ENCODE results near the gene PRTN3.
A peak's percentile ranks its signal among the peaks of the same experiment; 100 is the strongest.
"Not testable (repeated sequence)": the region's sequence is repeated elsewhere in the genome, so short reads cannot be mapped to it uniquely, and the experiment has no call there.

The PRTN3 gene

DNA sequence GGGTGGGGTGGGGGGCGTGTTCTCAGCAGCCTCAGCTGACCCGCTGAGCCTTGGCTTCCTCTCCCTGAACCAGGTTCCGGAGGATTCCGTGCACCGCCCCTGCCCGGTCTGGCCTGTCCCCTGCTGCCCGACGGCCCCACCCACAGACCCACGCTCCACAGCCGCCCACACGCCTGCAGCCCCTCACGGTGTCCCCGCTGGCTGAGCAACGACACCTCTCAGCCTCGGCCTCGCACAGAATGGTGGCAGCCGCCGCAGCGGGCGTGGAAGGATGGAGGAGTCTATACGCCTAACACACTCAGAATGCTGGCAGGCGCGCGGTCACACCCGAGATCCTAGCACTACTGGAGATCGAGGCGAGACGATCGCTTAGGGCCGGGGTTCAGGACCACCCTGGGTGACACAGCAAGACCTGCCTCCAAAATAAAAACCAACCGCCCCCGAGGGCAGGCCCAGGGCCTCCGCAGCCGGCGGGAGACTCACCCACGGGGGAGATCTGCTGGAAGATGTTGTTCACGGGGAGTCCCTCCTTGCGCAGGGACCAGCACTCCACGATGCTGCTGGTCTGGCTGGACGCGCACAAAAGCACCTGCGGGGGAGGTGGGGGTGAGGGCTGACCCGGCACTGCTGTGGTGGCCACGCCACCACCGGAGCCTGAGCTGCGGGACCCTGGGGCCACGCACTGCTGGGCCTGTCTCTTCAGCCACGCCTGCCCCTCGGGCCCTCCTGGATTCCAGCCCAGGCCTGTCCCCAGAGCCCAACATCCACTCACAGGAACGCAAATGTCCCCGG is 43.8 kb downstream of the PRTN3 start:
- DNase-seq = no peak

DNA sequence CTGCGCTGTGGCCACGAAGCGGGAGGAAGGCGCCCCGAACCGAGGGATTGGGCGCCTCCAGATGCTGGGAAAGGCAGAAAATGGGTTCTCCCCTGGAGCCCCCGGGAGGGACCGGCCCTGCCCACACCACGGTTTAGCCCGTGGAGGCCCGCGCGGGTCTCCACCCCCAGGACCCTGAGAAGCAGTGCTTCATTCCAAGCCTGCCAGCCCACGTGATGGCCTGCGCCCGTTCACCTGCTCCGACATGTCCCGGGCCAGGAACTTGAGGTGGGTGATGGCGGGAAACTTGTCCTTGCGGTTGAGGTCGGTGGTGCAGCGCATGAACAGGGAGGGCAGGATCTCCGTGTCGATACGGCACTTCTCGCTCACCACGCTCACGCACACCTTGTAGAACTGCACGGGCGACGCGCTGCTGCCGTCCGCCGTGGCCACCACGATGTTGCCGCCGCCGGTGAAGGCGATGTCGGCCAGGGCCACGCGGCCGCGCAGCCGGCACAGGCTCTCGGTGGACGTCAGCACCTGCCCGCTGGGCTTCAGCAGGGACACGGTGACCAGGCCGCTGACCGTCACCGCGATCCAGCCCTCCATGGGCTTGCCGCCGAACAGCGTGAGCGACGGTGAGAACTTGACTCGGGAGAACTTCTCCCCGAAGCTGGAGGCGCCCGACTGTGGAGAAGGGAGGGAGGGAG is 44.9 kb downstream of the PRTN3 start:
- DNase-seq = no peak

GRCh38 chr19:887072-887471 is 46.3 kb downstream of the PRTN3 start:
- no peak for DNase-seq

- DNase-seq = no peak
These were observed 46.8 kb downstream of the PRTN3 start for GRCh38 chr19:887599-887998.

DNA sequence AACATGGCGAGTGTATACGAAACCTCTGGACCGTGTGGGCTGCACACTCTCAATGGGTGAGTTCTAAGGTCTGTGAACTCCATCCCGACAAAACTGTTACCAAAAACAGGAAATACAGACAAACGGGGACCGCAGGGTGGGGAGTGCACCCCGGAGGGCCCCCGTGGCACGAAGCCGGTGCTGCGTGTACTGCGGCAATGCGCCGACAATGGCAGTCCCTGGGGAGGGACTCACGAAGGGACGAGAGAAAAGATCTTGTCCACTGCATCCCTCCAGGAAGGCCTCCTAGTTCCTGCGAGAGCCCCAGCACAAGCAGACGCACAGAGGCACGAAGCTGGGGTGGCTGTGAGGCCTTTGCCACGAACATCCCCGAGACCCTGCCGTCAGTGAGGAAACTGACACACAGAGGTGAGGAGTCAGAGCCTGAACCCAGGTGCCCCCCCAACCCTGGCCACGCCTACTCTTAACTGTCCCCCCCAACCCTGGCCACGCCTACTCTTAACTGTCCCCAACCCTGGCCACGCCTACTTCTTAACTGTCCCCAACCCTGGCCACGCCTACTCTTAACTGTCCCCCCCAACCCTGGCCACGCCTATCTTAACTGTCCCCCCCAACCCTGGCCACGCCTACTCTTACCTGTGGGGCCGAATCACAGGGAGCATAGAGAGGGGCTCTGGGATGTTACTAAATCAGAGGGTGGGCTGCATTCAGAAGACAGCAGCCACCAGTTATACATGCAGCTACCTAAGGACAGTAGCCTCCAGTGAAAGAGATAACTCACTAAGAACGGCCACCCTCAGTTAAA is 48.0 kb downstream of the PRTN3 start:
- peak; percentile 39 for DNase-seq

GRCh38 chr19:889662-890295 is 49.0 kb downstream of the PRTN3 start:
- no peak for DNase-seq

DNA sequence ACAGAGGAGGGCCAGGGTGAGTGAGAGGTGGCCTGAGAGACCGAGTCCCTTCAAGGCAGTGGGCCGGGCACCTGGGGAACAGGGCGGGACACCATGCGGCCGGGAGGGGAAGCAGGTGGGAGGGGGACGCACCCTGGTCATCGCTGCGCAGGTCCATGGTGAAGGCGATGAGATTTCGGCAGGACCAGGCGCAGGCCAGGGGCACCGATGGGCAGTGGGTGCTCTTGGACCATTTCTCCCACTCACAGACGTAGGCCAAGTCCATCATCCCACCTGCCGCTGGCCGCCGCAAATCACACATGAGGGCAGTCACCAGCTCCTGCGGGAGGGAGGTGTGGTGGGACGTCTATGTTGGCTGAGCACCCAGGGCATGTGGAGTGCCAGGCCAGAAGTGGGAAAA is 50.0 kb downstream of the PRTN3 start:
- DNase-seq = no peak

- not testable (repeated sequence) for DNase-seq
These were observed 50.8 kb downstream of the PRTN3 start for GRCh38 chr19:891421-892200.

- DNase-seq = no peak
These were observed 51.6 kb downstream of the PRTN3 start for GRCh38 chr19:892243-892893.

- DNase-seq = peak; percentile 87
These were observed 52.3 kb downstream of the PRTN3 start, which contains the start of the genes MED16 and RNU6-9 for GRCh38 chr19:892894-893689. Gene MED16, minus strand, starts transcription at chr19:893187. Its CDS starts 2,056 bp downstream, at chr19:891131. Gene RNU6-9, plus strand, starts transcription at chr19:893484.

GRCh38 chr19:896434-896833 is 55.6 kb downstream of the PRTN3 start:
- no peak for DNase-seq

DNA sequence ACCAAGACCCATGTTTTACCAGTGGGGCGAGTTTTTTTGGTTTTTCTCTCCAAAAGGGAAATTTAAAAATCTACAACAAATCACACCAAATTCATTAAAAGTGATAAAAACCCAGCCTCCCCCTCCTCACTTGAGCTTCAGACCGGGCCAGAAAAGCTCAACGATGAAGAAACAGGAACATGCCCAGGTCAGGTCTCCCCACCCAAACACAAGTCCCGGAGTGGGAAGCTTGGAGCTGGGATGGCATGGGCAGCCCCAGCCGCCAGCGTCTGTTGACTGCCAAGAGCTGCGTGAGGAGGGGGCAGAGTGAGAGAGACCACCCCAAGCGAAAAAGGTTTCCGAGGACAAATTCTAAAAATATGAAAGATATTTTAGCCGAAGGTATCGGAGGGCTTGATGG is 56.2 kb downstream of the PRTN3 start:
- DNase-seq = no peak

DNA sequence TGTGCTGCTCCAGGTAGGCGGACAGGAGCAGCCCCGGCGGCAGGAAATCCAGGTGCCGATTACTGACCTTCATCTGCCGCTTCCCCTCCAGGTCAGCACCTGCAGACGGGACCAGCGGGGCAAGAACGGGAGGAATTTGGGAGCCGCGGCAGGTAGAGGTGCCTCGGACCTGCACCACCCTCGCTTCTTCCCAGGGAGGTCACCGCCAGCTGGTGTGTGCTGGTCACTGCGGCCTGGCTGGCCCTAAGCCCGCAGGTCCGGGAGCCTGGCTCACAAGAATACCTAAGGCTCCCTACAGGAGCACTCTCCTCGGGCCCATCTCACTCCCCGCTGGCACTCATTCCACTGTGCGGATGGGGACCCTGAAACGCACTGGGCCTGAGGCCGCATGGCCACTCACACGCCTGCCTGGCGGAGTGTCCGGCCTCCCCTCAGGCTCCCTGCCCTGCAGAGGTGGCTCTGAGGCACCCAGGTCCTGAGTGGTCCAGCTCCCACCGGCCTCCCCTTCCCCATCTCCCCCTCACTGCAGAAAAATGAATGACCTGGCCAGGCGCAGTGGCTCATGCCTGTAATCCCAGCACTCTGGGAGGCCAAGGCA is 56.7 kb downstream of the PRTN3 start:
- DNase-seq = no peak
